GM21528 (cell line): ENCODE measurements around the gene ZBTB16.

Experiments used
- ATAC-seq: cut with Tn5 transposase; IDR thresholded peaks from one replicate; pipeline ENCODE4 v1.9.1; 2021; ENCODE audit warnings: mild to moderate bottlenecking, moderate library complexity; ENCODE audit not compliant: unreplicated experiment, low FRiP score

ZBTB16 gene

DNA sequence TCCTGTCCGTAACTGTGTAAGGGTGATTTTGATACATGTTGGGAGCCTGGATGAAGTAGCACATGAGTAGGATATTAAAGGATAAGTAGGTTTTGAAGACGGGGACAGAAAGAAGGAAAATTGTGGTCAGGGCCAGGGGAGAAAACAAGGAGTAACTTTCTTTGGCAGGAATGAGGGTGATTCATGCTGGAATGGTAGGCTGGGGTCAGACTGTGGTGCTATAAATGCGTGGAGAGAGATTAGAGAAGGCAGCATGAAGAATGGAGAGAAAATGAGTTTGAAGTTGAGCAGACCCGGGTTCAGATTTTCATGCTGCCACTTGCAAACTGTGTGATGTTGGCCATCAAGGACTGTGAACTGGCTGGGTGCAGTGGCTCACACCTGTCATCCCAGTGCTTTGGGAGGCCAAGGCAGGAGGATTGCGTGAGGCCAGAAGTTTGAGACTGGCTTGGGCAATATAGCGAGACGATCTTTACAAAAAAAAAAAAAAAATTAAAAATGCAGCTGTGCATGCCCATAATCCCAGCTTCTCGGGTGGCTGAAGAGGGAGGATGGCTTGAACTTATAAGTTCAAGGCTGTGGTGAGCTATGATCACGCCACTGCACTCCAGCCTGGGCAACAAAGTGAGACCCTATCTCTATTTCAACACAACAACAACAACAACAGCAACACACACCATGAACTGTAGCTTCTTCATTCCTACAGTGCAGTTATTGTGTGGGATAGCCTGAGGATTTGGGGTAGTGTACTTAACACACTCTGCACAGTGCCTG lies 22.3 kb downstream of the ZBTB16 start:
- ATAC-seq = no peak

DNA sequence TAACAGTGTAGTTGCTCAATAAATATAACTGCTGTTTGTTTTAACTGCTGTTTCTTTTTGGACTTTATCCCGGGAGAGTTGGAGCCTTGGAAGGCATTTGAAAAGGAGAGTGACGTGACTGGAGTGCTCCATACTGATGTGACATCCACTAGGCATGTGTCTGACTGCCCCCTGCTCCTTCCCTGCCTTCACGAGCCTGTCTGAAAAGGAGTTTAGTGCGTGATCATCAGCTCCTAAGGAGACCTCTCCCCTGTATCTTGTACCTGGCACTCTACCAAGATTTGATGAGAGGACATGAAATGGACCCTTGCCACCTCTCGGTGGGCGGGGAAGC lies 22.9 kb downstream of the ZBTB16 start:
- no peak for ATAC-seq

- ATAC-seq = no peak
Observed at GRCh38 chr11:114082767-114083181, 23.3 kb downstream of the ZBTB16 start.

GRCh38 chr11:114083391-114084252 lies 24.1 kb downstream of the ZBTB16 start:
- no peak for ATAC-seq

DNA sequence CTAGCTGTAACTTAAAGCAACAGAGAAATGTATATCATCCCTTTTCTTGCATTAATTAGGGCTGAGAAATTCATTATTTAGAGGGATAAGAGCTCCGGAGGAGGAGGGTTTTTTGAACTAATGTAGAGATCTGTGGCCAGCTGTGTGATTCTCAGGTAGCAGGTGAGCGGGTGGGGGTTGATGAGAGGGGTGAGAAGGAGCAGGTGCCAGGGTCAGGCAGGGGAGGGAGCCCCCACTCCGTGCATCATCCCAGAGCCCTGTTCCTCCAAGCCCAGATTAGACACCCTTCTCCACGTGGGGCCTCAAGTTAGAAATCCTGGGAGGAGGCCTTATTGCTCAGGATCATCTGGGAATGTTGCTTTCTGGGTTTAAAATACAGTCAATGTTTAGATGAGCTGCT lies 24.9 kb downstream of the ZBTB16 start:
- no peak for ATAC-seq

GRCh38 chr11:114085965-114086793 lies 26.7 kb downstream of the ZBTB16 start:
- no peak for ATAC-seq

- ATAC-seq = no peak
Observed at GRCh38 chr11:114087025-114087424, 27.5 kb downstream of the ZBTB16 start.

DNA sequence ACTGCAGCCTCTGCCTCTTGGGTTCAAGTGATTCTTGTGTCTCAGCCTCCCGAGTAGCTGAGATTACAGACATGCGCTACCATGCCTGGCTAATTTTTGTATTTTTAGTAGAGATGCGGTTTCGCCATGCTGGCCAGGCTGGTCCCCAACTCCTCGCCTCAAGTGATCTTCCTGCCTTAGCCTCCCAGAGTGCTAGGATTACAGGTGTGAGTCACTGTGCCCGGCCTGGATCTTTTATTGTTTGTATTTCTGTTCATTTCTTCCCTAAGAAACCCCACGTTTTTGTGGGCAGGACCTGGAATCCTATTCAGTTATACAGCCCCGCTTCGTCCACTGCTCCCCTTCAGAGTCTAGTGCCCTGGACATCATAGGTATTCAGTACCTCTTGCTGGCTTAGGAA lies 28.7 kb downstream of the ZBTB16 start:
- ATAC-seq = no peak

GRCh38 chr11:114088836-114089235 lies 29.3 kb downstream of the ZBTB16 start:
- no peak for ATAC-seq

- ATAC-seq = no peak
Observed at GRCh38 chr11:114089748-114090147, 30.2 kb downstream of the ZBTB16 start.

- ATAC-seq = no peak
Observed at GRCh38 chr11:114090225-114090910, 30.9 kb downstream of the ZBTB16 start.

DNA sequence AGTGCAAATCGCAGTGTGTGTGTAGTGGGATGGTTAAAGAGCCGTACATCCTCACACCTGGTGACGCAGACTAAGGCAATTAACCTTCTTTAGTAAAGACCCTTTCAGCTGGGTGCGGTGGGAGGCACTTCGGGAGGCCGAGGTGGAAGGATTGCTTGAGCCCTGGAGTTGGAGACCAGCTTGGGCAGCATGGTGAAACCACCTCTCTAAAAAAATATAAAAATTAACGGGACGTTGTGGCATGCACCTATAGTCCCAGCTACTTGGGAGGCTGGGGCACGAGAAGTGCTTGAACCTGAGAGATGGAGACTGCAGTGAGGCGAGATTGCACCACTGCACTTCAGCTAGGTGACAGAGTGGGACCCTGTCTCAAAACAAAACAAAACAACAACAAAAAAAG lies 31.5 kb downstream of the ZBTB16 start:
- ATAC-seq = no peak

DNA sequence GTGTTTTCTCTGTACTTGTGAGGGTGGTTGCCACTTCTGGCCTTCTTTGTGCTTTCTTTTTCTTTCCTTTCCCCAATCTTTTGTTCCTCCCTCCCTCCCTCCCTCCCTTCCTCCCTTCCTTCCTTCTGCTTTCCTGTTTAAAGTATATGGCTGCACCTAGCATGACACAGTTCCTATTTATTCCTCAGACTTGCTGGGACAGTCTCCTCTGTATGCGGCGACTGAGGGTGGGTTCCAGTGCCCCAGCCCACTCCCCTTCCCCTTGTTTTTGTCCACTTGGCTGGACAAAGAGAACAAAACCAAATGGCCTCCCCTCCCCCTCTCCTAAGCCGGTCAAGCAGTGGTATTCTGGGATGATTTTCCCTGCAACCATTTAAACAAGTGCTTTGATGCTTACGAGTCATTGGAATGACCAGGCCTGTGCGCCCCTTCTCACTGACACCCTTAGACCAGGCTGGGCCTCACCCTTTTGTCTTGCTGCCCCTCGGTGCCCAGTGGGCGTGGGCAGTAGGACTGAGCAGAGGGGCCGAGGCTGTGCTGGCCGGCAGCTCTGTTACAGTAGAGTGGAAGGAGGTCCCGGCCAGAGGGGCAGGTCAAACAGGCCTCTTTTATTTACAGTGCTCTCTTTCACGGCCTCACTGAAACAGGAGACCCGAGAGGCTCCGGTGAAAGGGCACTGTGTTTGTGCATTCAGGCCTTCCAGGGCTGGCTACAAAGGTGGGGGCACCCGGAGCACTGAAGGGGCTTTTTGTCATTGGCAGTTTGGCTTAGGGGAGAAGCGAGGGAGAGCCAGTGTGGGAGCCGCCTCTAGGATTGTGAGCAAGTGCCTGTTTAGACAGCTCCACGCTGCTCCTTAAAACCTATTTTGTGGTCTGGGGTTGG lies 32.2 kb downstream of the ZBTB16 start:
- no peak for ATAC-seq

GRCh38 chr11:114092478-114092877 lies 33.0 kb downstream of the ZBTB16 start:
- ATAC-seq = no peak

DNA sequence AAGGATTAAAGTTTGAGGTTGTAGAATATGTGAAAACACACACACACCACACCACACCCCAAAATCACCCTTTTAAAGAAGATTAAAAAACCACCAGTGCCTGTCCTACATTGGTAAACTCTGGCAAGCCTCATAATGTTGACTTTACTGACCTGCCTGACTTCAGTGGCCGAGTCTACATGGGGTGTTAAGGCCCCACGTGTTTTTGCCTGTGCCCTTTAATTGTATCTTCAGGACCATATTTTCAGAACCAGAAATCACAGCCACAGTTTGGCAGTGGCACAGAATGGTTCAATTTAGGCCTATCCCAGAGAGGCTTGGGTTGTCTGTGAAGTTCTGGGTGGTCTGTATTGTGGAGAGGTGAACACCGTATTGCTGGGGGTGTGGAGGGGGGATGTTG lies 33.4 kb downstream of the ZBTB16 start:
- ATAC-seq = no peak

GRCh38 chr11:114094516-114094915 lies 35.0 kb downstream of the ZBTB16 start:
- no peak for ATAC-seq

GRCh38 chr11:114095899-114096298 lies 36.4 kb downstream of the ZBTB16 start:
- ATAC-seq = no peak

GRCh38 chr11:114097832-114098231 lies 38.3 kb downstream of the ZBTB16 start:
- no peak for ATAC-seq

GRCh38 chr11:114098927-114099326 lies 39.4 kb downstream of the ZBTB16 start:
- ATAC-seq = no peak
